IPS-15b (cell line): ENCODE measurements around the gene SSTR5.

Experiments used
- H3K27me3 ChIP-seq: one replicate; pipeline ENCODE4 v1.6.1; 2013; ENCODE audit warnings: low read length; ENCODE audit not compliant: control insufficient read depth, insufficient read depth
- H3K36me3 ChIP-seq: one replicate; pipeline ENCODE4 v1.6.1; 2013; ENCODE audit warnings: low read length; ENCODE audit not compliant: control insufficient read depth, insufficient read depth
- H3K4me1 ChIP-seq: one replicate; pipeline ENCODE4 v1.6.1; 2013; ENCODE audit warnings: mild to moderate bottlenecking, low read length; ENCODE audit not compliant: control insufficient read depth, insufficient read depth
- H3K4me3 ChIP-seq: one replicate; pipeline ENCODE4 v1.5.1; 2013; ENCODE audit warnings: low read depth, low read length
- H3K9ac ChIP-seq: one replicate; pipeline ENCODE4 v1.6.1; 2013; ENCODE audit warnings: low read depth, mild to moderate bottlenecking, low read length
- H3K9me3 ChIP-seq: one replicate; pipeline ENCODE4 v1.6.1; 2013; ENCODE audit warnings: mild to moderate bottlenecking, low read length; ENCODE audit not compliant: control insufficient read depth, insufficient read depth

Gene SSTR5

GRCh38 chr16:1060416-1061340, 11.9 kb upstream of the SSTR5 start:
- Histone ChIP-seq H3K4me1 (no peaks in the 10 kb centered on the region), H3K27me3 (no peaks in the 10 kb centered on the region)

GRCh38 chr16:1061769-1062505, 10.6 kb upstream of the SSTR5 start:
- Histone ChIP-seq H3K4me1 (no peaks in the 10 kb centered on the region), H3K4me3 (no peak overlapping the region), H3K9ac (no peak overlapping the region), H3K27me3 (no peaks in the 10 kb centered on the region), H3K36me3 (no peaks in the 10 kb centered on the region), H3K9me3 (no peaks in the 10 kb centered on the region)

More at GRCh38 chr16:1060416-1061340, 11.9 kb upstream of the SSTR5 start:
- Histone ChIP-seq H3K9ac (no peak overlapping the region), H3K4me3 (no peak overlapping the region), H3K9me3 (no peaks in the 10 kb centered on the region), H3K36me3 (no peaks in the 10 kb centered on the region)

GRCh38 chr16:1062895-1063294, 9.7 kb upstream of the SSTR5 start:
- Histone ChIP-seq H3K4me3 (no peak overlapping the region), H3K9ac (no peak overlapping the region), H3K27me3 (no peaks in the 10 kb centered on the region), H3K4me1 (no peaks in the 10 kb centered on the region), H3K9me3 (no peaks in the 10 kb centered on the region), H3K36me3 (no peaks in the 10 kb centered on the region)

GRCh38 chr16:1063728-1064127, 8.8 kb upstream of the SSTR5 start:
- Histone ChIP-seq H3K4me1 (no peaks in the 10 kb centered on the region), H3K4me3 (no peak overlapping the region), H3K36me3 (no peaks in the 10 kb centered on the region), H3K9me3 (no peaks in the 10 kb centered on the region), H3K9ac (no peak overlapping the region), H3K27me3 (no peaks in the 10 kb centered on the region)

- Histone ChIP-seq H3K27me3 (no peaks in the 10 kb centered on the region), H3K9ac (no peak overlapping the region)
Measured at GRCh38 chr16:1065469-1066128, 6.9 kb upstream of the SSTR5 start.

GRCh38 chr16:1066584-1067172, 5.9 kb upstream of the SSTR5 start:
- no peak overlapping the region for H3K9ac ChIP-seq
- H3K27me3 ChIP-seq = no peaks in the 10 kb centered on the region
- no peaks in the 10 kb centered on the region for H3K4me1 ChIP-seq
- no peaks in the 10 kb centered on the region for H3K9me3 ChIP-seq
- no peak overlapping the region for H3K4me3 ChIP-seq
- no peaks in the 10 kb centered on the region for H3K36me3 ChIP-seq

More at GRCh38 chr16:1065469-1066128, 6.9 kb upstream of the SSTR5 start:
- H3K36me3 ChIP-seq = no peaks in the 10 kb centered on the region
- no peaks in the 10 kb centered on the region for H3K4me1 ChIP-seq
- H3K9me3 ChIP-seq = no peaks in the 10 kb centered on the region
- no peak overlapping the region for H3K4me3 ChIP-seq

GRCh38 chr16:1067629-1068028, 4.9 kb upstream of the SSTR5 start:
- Histone ChIP-seq H3K36me3 (no peaks in the 10 kb centered on the region), H3K4me1 (no peaks in the 10 kb centered on the region), H3K9me3 (no peaks in the 10 kb centered on the region), H3K27me3 (peaks cover 4% of the 10 kb centered on the region), H3K4me3 (no peak overlapping the region), H3K9ac (no peak overlapping the region)

GRCh38 chr16:1068451-1068850, 4.1 kb upstream of the SSTR5 start:
- H3K4me1 ChIP-seq = no peaks in the 10 kb centered on the region
- H3K9ac ChIP-seq = no peak overlapping the region
- peaks cover 4% of the 10 kb centered on the region for H3K27me3 ChIP-seq
- H3K4me3 ChIP-seq = no peak overlapping the region
- no peaks in the 10 kb centered on the region for H3K9me3 ChIP-seq
- no peaks in the 10 kb centered on the region for H3K36me3 ChIP-seq

GRCh38 chr16:1069154-1069553, 3.4 kb upstream of the SSTR5 start:
- H3K27me3 ChIP-seq = peaks cover 4% of the 10 kb centered on the region
- no peaks in the 10 kb centered on the region for H3K9me3 ChIP-seq
- no peak overlapping the region for H3K4me3 ChIP-seq
- H3K9ac ChIP-seq = no peak overlapping the region
- no peaks in the 10 kb centered on the region for H3K36me3 ChIP-seq
- H3K4me1 ChIP-seq = no peaks in the 10 kb centered on the region

- Histone ChIP-seq H3K36me3 (no peaks in the 10 kb centered on the region), H3K9ac (no peak overlapping the region), H3K4me3 (no peak overlapping the region), H3K27me3 (peaks cover 4% of the 10 kb centered on the region), H3K4me1 (no peaks in the 10 kb centered on the region), H3K9me3 (no peaks in the 10 kb centered on the region)
Measured at GRCh38 chr16:1070084-1070863, 2.3 kb upstream of the SSTR5 start.
